Measurements from ENCODE around the gene SHF. TPM values are rescaled to one million over a fixed set of nuclear protein-coding genes. Genes with fewer than 3 reads are reported as not detected.

The SHF gene
- total RNA-seq, 3 donors from 2014 or later: 5.0 to 9.7 (median 9.5) TPM

- H3K4me3 ChIP-seq: no peak overlapping the region
- H3K36me3 ChIP-seq: no peaks in the 10 kb centered on the region
- H3K9me3 ChIP-seq: no peaks in the 10 kb centered on the region
- TF ChIP-seq POLR2AphosphoS5 (IDR thresholded peaks at IDR 0.05) (no peak), POLR2A (IDR thresholded peaks at IDR 0.05) (no peak), CTCF (IDR thresholded peaks at IDR 0.05) (no peak)
- H3K27ac ChIP-seq: no peak overlapping the region
- intact Hi-C loops (cut with DNase I; ENCODE audit: low total_unique reads): no loop called here
- DNase-seq (ENCODE audit: low spot score in 2 of 2): no peak
- H3K27me3 ChIP-seq: no peaks in the 10 kb centered on the region
- H3K4me1 ChIP-seq: no peaks in the 10 kb centered on the region
Measured at GRCh38 chr15:45143056-45143455, 44.7 kb downstream of the SHF start.

GRCh38 chr15:45141386-45141785 is 46.4 kb downstream of the SHF start:
- Histone ChIP-seq H3K36me3 (no peaks in the 10 kb centered on the region), H3K27me3 (peaks cover 0 to 1% of the 10 kb centered on the region in 2 donors)
- intact Hi-C loops (cut with DNase I; ENCODE audit: low total_unique reads): no loop called here

GRCh38 chr15:45140557-45141250 is 47.1 kb downstream of the SHF start:
- no peak overlapping the region for H3K4me3 ChIP-seq
- H3K27me3 ChIP-seq: peaks cover 0 to 6% of the 10 kb centered on the region in 2 donors
- intact Hi-C loops (cut with DNase I; ENCODE audit: low total_unique reads): no loop called here
- H3K9me3 ChIP-seq: no peaks in the 10 kb centered on the region
- TF ChIP-seq POLR2A (IDR thresholded peaks at IDR 0.05) (no peak), POLR2AphosphoS5 (IDR thresholded peaks at IDR 0.05) (no peak), CTCF (IDR thresholded peaks at IDR 0.05) (no peak)
- DNase-seq (ENCODE audit: low spot score in 2 of 2): no peak
- H3K27ac ChIP-seq: no peak overlapping the region
- no peaks in the 10 kb centered on the region for H3K36me3 ChIP-seq
- no peaks in the 10 kb centered on the region for H3K4me1 ChIP-seq

More at GRCh38 chr15:45141386-45141785, 46.4 kb downstream of the SHF start:
- TF ChIP-seq POLR2AphosphoS5 (IDR thresholded peaks at IDR 0.05): no peak
- TF ChIP-seq CTCF (IDR thresholded peaks at IDR 0.05): no peak
- no peak overlapping the region for H3K4me3 ChIP-seq
- no peak overlapping the region for H3K27ac ChIP-seq
- no peaks in the 10 kb centered on the region for H3K9me3 ChIP-seq
- DNase-seq (ENCODE audit: low spot score in 2 of 2): no peak
- no peaks in the 10 kb centered on the region for H3K4me1 ChIP-seq

- no peak overlapping the region for H3K27ac ChIP-seq
- H3K27me3 ChIP-seq: peaks cover 0 to 12% of the 10 kb centered on the region in 2 donors
- intact Hi-C loops (cut with DNase I; ENCODE audit: low total_unique reads): no loop called here
- no peak overlapping the region for H3K4me3 ChIP-seq
- no peaks in the 10 kb centered on the region for H3K36me3 ChIP-seq
- no peaks in the 10 kb centered on the region for H3K9me3 ChIP-seq
- TF ChIP-seq CTCF (IDR thresholded peaks at IDR 0.05) (no peak), POLR2A (IDR thresholded peaks at IDR 0.05) (no peak), POLR2AphosphoS5 (IDR thresholded peaks at IDR 0.05) (no peak)
- DNase-seq (ENCODE audit: low spot score in 2 of 2): no peak
- no peaks in the 10 kb centered on the region for H3K4me1 ChIP-seq
Measured at GRCh38 chr15:45139770-45140169, 48.0 kb downstream of the SHF start.

- TF ChIP-seq POLR2AphosphoS5 (IDR thresholded peaks at IDR 0.05): no peak
- H3K4me1 ChIP-seq: no peaks in the 10 kb centered on the region
- peaks cover 0 to 19% of the 10 kb centered on the region in 2 donors for H3K27me3 ChIP-seq
- H3K9me3 ChIP-seq: no peaks in the 10 kb centered on the region
- no peak overlapping the region for H3K27ac ChIP-seq
- H3K4me3 ChIP-seq: no peak overlapping the region
- H3K36me3 ChIP-seq: no peaks in the 10 kb centered on the region
- intact Hi-C loops (cut with DNase I; ENCODE audit: low total_unique reads): no loop called here
- DNase-seq (ENCODE audit: low spot score in 2 of 2): no peak
Measured at GRCh38 chr15:45138814-45139765, 48.7 kb downstream of the SHF start.
